ENCODE data around the gene BTBD16.

Gene BTBD16

GRCh38 chr10:122293156-122293960, 22.3 kb downstream of the BTBD16 start:
- DNase-seq (ENCODE audit: low read depth) = no peak
- no peak overlapping the region for H3K4me3 ChIP-seq (ENCODE audit: low read length)
- TF ChIP-seq, protein P1, sequence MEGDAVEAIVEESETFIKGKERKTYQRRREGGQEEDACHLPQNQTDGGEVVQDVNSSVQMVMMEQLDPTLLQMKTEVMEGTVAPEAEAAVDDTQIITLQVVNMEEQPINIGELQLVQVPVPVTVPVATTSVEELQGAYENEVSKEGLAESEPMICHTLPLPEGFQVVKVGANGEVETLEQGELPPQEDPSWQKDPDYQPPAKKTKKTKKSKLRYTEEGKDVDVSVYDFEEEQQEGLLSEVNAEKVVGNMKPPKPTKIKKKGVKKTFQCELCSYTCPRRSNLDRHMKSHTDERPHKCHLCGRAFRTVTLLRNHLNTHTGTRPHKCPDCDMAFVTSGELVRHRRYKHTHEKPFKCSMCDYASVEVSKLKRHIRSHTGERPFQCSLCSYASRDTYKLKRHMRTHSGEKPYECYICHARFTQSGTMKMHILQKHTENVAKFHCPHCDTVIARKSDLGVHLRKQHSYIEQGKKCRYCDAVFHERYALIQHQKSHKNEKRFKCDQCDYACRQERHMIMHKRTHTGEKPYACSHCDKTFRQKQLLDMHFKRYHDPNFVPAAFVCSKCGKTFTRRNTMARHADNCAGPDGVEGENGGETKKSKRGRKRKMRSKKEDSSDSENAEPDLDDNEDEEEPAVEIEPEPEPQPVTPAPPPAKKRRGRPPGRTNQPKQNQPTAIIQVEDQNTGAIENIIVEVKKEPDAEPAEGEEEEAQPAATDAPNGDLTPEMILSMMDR (IDR thresholded peaks at IDR 0.05; ENCODE audit: insufficient read depth, low read depth, low read length, missing control alignments) = no peak

DNA sequence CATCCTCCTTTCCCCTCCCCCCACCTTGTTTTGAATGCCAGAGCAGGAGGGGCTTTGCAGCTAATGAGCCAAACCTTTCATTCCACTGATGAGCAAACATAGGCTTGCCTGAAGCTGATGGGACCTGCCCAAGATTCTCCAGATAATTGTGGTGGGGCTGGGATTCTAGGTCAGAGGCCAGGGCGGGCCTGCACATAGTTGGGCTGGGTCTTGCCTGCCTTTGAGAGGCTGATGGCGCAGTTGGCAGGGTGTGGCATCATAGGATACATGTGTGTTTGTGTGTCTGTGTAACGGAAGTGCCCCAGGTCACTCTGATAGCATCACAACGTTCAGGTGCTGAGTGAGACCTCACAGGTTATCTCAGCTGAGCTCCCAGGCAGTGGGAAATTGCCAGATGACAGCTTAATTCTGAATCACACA, 22.9 kb downstream of the BTBD16 start:
- peak; percentile 99 for DNase-seq (ENCODE audit: low read depth)
- no peak overlapping the region for H3K4me3 ChIP-seq (ENCODE audit: low read length)
- TF ChIP-seq, protein P1 (IDR thresholded peaks at IDR 0.05; ENCODE audit: insufficient read depth, low read depth, low read length, missing control alignments) = no peak

GRCh38 chr10:122294511-122295450, 23.7 kb downstream of the BTBD16 start:
- no peak overlapping the region for H3K4me3 ChIP-seq (ENCODE audit: low read length)
- no peak for DNase-seq (ENCODE audit: low read depth)
- TF ChIP-seq, protein P1 (IDR thresholded peaks at IDR 0.05; ENCODE audit: insufficient read depth, low read depth, low read length, missing control alignments) = no peak

- no peak overlapping the region for H3K4me3 ChIP-seq (ENCODE audit: low read length)
- peak; percentile 68 for DNase-seq (ENCODE audit: low read depth)
- TF ChIP-seq, protein P1 (IDR thresholded peaks at IDR 0.05; ENCODE audit: insufficient read depth, low read depth, low read length, missing control alignments) = no peak
Observed at GRCh38 chr10:122295451-122295809, 24.3 kb downstream of the BTBD16 start.

- TF ChIP-seq, protein P1 (IDR thresholded peaks at IDR 0.05; ENCODE audit: insufficient read depth, low read depth, low read length, missing control alignments) = no peak
- DNase-seq (ENCODE audit: low read depth) = no peak
- no peak overlapping the region for H3K4me3 ChIP-seq (ENCODE audit: low read length)
Observed at GRCh38 chr10:122296363-122297120, 25.4 kb downstream of the BTBD16 start.

DNA sequence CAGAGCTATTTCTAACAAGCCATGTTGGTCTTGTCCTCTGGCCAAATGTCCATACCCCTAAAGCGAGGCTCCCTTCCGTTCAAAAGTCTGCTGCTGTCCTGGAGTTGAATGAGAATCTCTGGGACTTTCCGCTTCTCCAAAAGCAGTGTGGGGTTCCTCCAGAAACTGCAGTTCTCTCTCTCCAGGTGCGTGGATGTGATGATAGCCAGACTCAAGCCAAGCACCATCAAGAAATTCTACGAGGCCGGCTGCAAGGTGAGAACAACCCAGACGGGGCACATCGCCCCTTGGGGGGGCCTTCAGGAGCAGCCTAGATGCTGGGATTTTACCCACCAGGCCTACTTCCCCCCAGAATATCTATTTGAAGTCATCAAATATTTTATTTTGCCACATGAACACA, 26.5 kb downstream of the BTBD16 start:
- TF ChIP-seq, protein P1 (IDR thresholded peaks at IDR 0.05; ENCODE audit: insufficient read depth, low read depth, low read length, missing control alignments) = no peak
- DNase-seq (ENCODE audit: low read depth) = no peak
- no peak overlapping the region for H3K4me3 ChIP-seq (ENCODE audit: low read length)
